K562 (cell line): ENCODE data around the gene SCT. TPM values are rescaled to one million over a fixed set of nuclear protein-coding genes. Genes with fewer than 3 reads are reported as not detected.

Source experiments
- ATAC-seq: fragments of 200-7000 bp; cut with Tn5 transposase; 3 replicates; pipeline ENCODE4 v1.9.1; 2020; ENCODE audit warnings: moderate library complexity
- BruUV-seq: library from RNA; stranded (reverse); fragments of 400-500 nt; replicated peaks from 2 replicates; lab custom pipeline; 2021; lab: Mats Ljungman, UMichigan
- CTCF ChIA-PET: fragments of 300-600 bp; formaldehyde crosslinking; extraction: SDS; loops from one replicate; lab custom pipeline; 2021; ENCODE audit warnings: low intra/inter-chr PET ratio; lab: Yijun Ruan, JAX
- POLR2A ChIA-PET: fragments of 300-600, 350-650 bp; sonication (Branson Sonifier 250); formaldehyde crosslinking; extraction: SDS; loops from one replicate; lab custom pipeline; 2021; ENCODE audit warnings: antibody characterized with exemption, inconsistent platforms; lab: Yijun Ruan, JAX
- DNase-seq, 4 experiments: peaks; one replicate each; pipeline versions ENCODE4 v3.0.0 to v3.0.0-alpha.2; 2011 to 2018; ENCODE audit warnings: low spot score in 3 of 4, mixed read lengths in 3 of 4; ENCODE audit errors: extremely low read depth in 1 of 4
- FAIRE-seq: peaks from 2 replicates; lab custom pipeline; 2011; peaks lifted over from hg19 to GRCh38; lab: Jason Lieb, UNC
- H2AFZ ChIP-seq: 2 replicates; pipeline ENCODE4 v1.6.0; 2011; ENCODE audit warnings: low read depth, low read length, control low read depth, inconsistent platforms
- H3K27ac ChIP-seq: fragments of 200-600 bp; 3 replicates; pipeline ENCODE4 v1.8.0; 2011; ENCODE audit warnings: low read depth, mild to moderate bottlenecking, control low read depth, inconsistent platforms, low read length, moderate library complexity, mixed read lengths; ENCODE audit errors: extremely low read depth
- H3K27me3 ChIP-seq, 2 experiments: fragments of 300-600 bp in 1 of 2; 2 replicates in 1 of 2; 3 replicates in 1 of 2; pipeline versions ENCODE4 v1.6.0 to v1.8.0; 2011; ENCODE audit warnings: inconsistent platforms in 2 of 2, low read length in 2 of 2, mild to moderate bottlenecking in 1 of 2, mixed read lengths in 1 of 2, moderate library complexity in 1 of 2; ENCODE audit not compliant: control insufficient read depth in 2 of 2, insufficient read depth in 2 of 2
- H3K36me3 ChIP-seq: fragments of 300-600 bp; 3 replicates; pipeline ENCODE4 v1.8.0; 2011; ENCODE audit warnings: mild to moderate bottlenecking, low read length, inconsistent platforms; ENCODE audit not compliant: control insufficient read depth, insufficient read depth
- H3K4me1 ChIP-seq, 2 experiments: fragments of 200-600 bp in 1 of 2; replicated peaks in 1 of 2; 2 replicates in 1 of 2; 3 replicates in 1 of 2; pipeline versions ENCODE4 v1.5.1 to v1.8.0; 2011; ENCODE audit warnings: inconsistent platforms in 2 of 2, low read length in 2 of 2, mild to moderate bottlenecking in 1 of 2, mixed read lengths in 1 of 2, moderate library complexity in 1 of 2; ENCODE audit not compliant: control insufficient read depth in 2 of 2, insufficient read depth in 2 of 2
- H3K4me2 ChIP-seq: 2 replicates; pipeline ENCODE4 v1.6.1; 2011; ENCODE audit warnings: low read length, control low read depth, inconsistent platforms, mixed read lengths; ENCODE audit not compliant: insufficient read depth
- H3K4me3 ChIP-seq: fragments of 200-600 bp; sonication (generic), shearing (Covaris generic); 2 replicates; pipeline ENCODE4 v1.5.1; 2016; ENCODE audit warnings: control low read depth, inconsistent platforms
- H3K79me2 ChIP-seq: fragments of 200-600 bp; 3 replicates; pipeline ENCODE4 v1.8.0; 2011; ENCODE audit warnings: low read length, inconsistent platforms; ENCODE audit not compliant: control insufficient read depth, insufficient read depth
- H3K9ac ChIP-seq, 2 experiments: 2 replicates each; pipeline versions ENCODE4 v1.6.0 to v1.6.1; 2011; ENCODE audit warnings: low read depth in 2 of 2, low read length in 2 of 2, control low read depth in 1 of 2, inconsistent platforms in 1 of 2, mild to moderate bottlenecking in 1 of 2, mixed read lengths in 1 of 2; ENCODE audit not compliant: insufficient read depth in 1 of 2
- H3K9me1 ChIP-seq: one replicate; pipeline ENCODE4 v1.6.0; 2011; ENCODE audit warnings: inconsistent platforms, mild to moderate bottlenecking, low read length, moderate library complexity; ENCODE audit not compliant: control insufficient read depth, insufficient read depth
- H3K9me3 ChIP-seq: replicated peaks from 2 replicates; pipeline ENCODE4 v1.5.1; 2011; ENCODE audit warnings: low read depth, low read length, inconsistent platforms; ENCODE audit not compliant: control insufficient read depth, insufficient read depth
- H4K20me1 ChIP-seq: replicated peaks from 2 replicates; pipeline ENCODE4 v1.6.1; 2011; ENCODE audit warnings: low read length, inconsistent platforms, mixed read lengths; ENCODE audit not compliant: control insufficient read depth, insufficient read depth
- KDM1A ChIP-seq, 2 experiments: fragments of 450-650 bp; IDR thresholded peaks; 2 replicates each; pipeline ENCODE4 v1.6.1; 2016; ENCODE audit warnings: mild to moderate bottlenecking in 2 of 2
- RBFOX2 ChIP-seq: fragments of 200-400 bp; formaldehyde crosslinking; IDR thresholded peaks from 2 replicates; pipeline ENCODE4 v1.6.1; 2017; ENCODE audit warnings: low read depth, mild to moderate bottlenecking, low read length, moderate library complexity
- whole genome bisulfite sequencing: fragments of 100-300 bp; shearing (Covaris generic); methylation state at CpG from one replicate; pipeline ENCODE4 v1.1.6; 2016; ENCODE audit warnings: low coverage, mixed read lengths; ENCODE audit not compliant: insufficient coverage; ENCODE audit errors: missing lambda C conversion rate; 5-methylcytosine and 5-hydroxymethylcytosine counted together
- in situ Hi-C: fragments of 300-500 bp; cut with MboI; formaldehyde crosslinking; loops from 4 replicates; pipeline ENCODE4 v1.15.0; 2018; ENCODE audit warnings: inconsistent platforms, mixed read lengths
- intact Hi-C: fragments of 100-400 bp; cut with micrococcal nuclease; formaldehyde crosslinking; loops from 2 replicates; pipeline ENCODE4 v1.14.2; 2022
- polyA plus RNA-seq, 8 experiments: library from polyadenylated mRNA; depleted of rRNA in 4 of 8; stranded (reverse) in 5 of 8; unstranded in 3 of 8; fragments of >200 nt; fragmentation: Nextera tagmentation in 2 of 8; fragmentation: Illumina TruSeq in 1 of 8; extraction: Ambion mirVana in 2 of 8; extraction: Trizol in 1 of 8; gene quantifications; 2 replicates each; pipeline versions ENCODE4 v1.2.1 to v1.2.3, GENCODE V29; 2011 to 2014; ENCODE audit warnings: inconsistent platforms in 1 of 8, missing spikeins in 1 of 8
- total RNA-seq, 7 experiments: library from RNA; depleted of rRNA in 6 of 7; stranded (reverse); fragments of >200 nt in 6 of 7; fragmentation: Illumina TruSeq in 2 of 7; extraction: Trizol in 2 of 7; gene quantifications; 2 replicates each; pipeline versions ENCODE4 v1.2.1 to v1.2.3, GENCODE V29; 2011 to 2021; ENCODE audit warnings: low replicate concordance in 1 of 7
- TF ChIP-seq, protein P1 (sequence below), 2 experiments: fragments of 450-650 bp; IDR thresholded peaks; 2 replicates each; pipeline ENCODE4 v1.6.1; 2018; ENCODE audit warnings: mild to moderate bottlenecking in 2 of 2, low read depth in 1 of 2; ENCODE audit not compliant: partially characterized antibody in 2 of 2

Gene SCT
- total and polyA plus RNA-seq, 9 of the 15 experiments (the other 6 are each of a cell fraction or from before 2014, with no cell fraction given), result not detected

- ATAC-seq, result no peak
- CTCF ChIA-PET, result no interaction called here
- H3K9ac ChIP-seq, result no peak overlapping the region
- WGBS, result 96% methylated on average over 17 of the region's 17 CpGs
- DNase-seq, result peak in 1 of 4 experiments; percentile 6
- H4K20me1 ChIP-seq, result peaks cover 48% of the 10 kb centered on the region
- H3K4me2 ChIP-seq, result no peak overlapping the region
- H3K79me2 ChIP-seq, result peaks cover 78% of the 10 kb centered on the region
- peaks cover 32 to 52% of the 10 kb centered on the region in 2 experiments for H3K4me1 ChIP-seq
- no peak overlapping the region for H3K27ac ChIP-seq
- POLR2A ChIA-PET, result interaction anchor here (1.0 kb wide), 1 partner anchor 27 kb away, joined by 3 read pairs; no protein-coding TSS in a partner anchor
- in situ Hi-C loops, result no loop called here
- TF ChIP-seq RBFOX2 (peak; percentile 8), KDM1A (IDR thresholded peaks at IDR 0.05) (no peak)
- TF ChIP-seq, protein P1, sequence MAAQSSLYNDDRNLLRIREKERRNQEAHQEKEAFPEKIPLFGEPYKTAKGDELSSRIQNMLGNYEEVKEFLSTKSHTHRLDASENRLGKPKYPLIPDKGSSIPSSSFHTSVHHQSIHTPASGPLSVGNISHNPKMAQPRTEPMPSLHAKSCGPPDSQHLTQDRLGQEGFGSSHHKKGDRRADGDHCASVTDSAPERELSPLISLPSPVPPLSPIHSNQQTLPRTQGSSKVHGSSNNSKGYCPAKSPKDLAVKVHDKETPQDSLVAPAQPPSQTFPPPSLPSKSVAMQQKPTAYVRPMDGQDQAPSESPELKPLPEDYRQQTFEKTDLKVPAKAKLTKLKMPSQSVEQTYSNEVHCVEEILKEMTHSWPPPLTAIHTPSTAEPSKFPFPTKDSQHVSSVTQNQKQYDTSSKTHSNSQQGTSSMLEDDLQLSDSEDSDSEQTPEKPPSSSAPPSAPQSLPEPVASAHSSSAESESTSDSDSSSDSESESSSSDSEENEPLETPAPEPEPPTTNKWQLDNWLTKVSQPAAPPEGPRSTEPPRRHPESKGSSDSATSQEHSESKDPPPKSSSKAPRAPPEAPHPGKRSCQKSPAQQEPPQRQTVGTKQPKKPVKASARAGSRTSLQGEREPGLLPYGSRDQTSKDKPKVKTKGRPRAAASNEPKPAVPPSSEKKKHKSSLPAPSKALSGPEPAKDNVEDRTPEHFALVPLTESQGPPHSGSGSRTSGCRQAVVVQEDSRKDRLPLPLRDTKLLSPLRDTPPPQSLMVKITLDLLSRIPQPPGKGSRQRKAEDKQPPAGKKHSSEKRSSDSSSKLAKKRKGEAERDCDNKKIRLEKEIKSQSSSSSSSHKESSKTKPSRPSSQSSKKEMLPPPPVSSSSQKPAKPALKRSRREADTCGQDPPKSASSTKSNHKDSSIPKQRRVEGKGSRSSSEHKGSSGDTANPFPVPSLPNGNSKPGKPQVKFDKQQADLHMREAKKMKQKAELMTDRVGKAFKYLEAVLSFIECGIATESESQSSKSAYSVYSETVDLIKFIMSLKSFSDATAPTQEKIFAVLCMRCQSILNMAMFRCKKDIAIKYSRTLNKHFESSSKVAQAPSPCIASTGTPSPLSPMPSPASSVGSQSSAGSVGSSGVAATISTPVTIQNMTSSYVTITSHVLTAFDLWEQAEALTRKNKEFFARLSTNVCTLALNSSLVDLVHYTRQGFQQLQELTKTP (IDR thresholded peaks at IDR 0.05; ENCODE audit: low read depth in 1 of 2, partially characterized antibody in 2 of 2), result no peak
- TF ChIP-seq, all 486 proteins: peak for 1
- FAIRE-seq, result no peak
- no peaks in the 10 kb centered on the region for H3K9me3 ChIP-seq
- H3K4me3 ChIP-seq, result no peak overlapping the region
- H3K36me3 ChIP-seq, result peaks cover 80% of the 10 kb centered on the region; the same call in 2 of the 3 replicates
- no peak overlapping the region for H2AFZ ChIP-seq
- H3K27me3 ChIP-seq, result no peaks in the 10 kb centered on the region
- no TSS peak for BruUV-seq
- H3K9me1 ChIP-seq, result peaks cover 20% of the 10 kb centered on the region
- intact Hi-C loops, result no loop called here
Measured at GRCh38 chr11:581752-582151, 45.2 kb downstream of the SCT start.
